Stomach (tissue), 4 donors: ENCODE data around the gene WDR37.

Source experiments
- EP300 ChIP-seq: sonication (generic); formaldehyde crosslinking; IDR thresholded peaks from one replicate; pipeline ENCODE4 v1.6.1; 2017; ENCODE audit warnings: antibody characterized with exemption
- POLR2A ChIP-seq, 4 donors: fragments of 450-650 bp; IDR thresholded peaks; one replicate each; pipeline ENCODE4 v1.6.1; 2016; ENCODE audit warnings: antibody characterized with exemption in 4 of 4, control low read depth in 2 of 4, mild to moderate bottlenecking in 1 of 4, moderate library complexity in 1 of 4
- POLR2AphosphoS5 ChIP-seq, 3 donors: sonication (generic); formaldehyde crosslinking; IDR thresholded peaks; one replicate each; pipeline ENCODE4 v1.6.1; 2016; ENCODE audit warnings: antibody characterized with exemption in 3 of 3
- TF ChIP-seq, protein P1 (sequence below), 7 experiments: fragments of 450-650 bp in 4 of 7; fragments of 200-600 bp in 3 of 7; sonication (generic) in 3 of 7; IDR thresholded peaks; one replicate each; pipeline ENCODE4 v1.5.1; 2016 to 2019; ENCODE audit warnings: antibody characterized with exemption in 7 of 7, control low read depth in 2 of 7, mild to moderate bottlenecking in 1 of 7

DNA sequence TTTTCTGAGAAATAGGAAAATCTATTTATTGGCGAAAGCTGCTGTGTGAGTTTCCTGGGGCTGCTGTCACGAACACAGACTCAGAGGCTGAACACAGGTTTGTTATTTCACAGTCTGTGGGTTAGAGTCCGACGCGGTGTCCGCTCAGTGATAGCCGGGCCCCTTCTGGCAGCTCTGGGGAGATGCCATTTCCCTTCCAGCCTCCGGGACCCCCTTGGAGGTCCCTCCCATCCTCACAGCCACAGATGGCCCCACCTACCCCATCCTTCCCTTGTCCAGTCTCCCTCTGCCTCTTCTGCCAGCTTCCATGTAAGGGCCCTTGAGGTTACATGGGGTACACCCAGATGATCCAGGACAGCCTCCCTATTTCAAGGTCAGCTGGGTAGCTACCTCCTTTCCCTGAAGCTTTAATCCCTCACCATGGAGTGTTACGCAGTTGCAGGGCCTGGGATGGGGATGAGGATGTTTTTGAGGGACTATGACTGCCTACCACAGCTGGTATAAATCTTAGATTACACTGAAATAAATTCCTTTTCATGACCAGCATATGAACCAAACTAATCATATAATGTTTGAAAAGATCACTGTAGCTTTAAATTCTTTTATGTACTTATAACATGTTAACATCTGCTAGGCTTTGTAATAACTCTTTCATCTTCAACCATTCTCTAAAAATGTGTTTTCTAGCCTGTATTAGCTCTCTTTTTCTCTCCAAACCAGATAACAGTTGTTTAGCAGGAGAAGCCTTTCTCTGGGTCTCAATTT, 98.5 kb downstream of the WDR37 start:
- TF ChIP-seq, protein P1, sequence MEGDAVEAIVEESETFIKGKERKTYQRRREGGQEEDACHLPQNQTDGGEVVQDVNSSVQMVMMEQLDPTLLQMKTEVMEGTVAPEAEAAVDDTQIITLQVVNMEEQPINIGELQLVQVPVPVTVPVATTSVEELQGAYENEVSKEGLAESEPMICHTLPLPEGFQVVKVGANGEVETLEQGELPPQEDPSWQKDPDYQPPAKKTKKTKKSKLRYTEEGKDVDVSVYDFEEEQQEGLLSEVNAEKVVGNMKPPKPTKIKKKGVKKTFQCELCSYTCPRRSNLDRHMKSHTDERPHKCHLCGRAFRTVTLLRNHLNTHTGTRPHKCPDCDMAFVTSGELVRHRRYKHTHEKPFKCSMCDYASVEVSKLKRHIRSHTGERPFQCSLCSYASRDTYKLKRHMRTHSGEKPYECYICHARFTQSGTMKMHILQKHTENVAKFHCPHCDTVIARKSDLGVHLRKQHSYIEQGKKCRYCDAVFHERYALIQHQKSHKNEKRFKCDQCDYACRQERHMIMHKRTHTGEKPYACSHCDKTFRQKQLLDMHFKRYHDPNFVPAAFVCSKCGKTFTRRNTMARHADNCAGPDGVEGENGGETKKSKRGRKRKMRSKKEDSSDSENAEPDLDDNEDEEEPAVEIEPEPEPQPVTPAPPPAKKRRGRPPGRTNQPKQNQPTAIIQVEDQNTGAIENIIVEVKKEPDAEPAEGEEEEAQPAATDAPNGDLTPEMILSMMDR (IDR thresholded peaks at IDR 0.05): no peak
- no peak for TF ChIP-seq POLR2AphosphoS5 (IDR thresholded peaks at IDR 0.05)
- TF ChIP-seq EP300: no peak
- TF ChIP-seq POLR2A (IDR thresholded peaks at IDR 0.05): no peak
